H1 (cell line): Measurements from ENCODE around the gene NAGS. TPM values are rescaled to one million over a fixed set of nuclear protein-coding genes. Genes with fewer than 3 reads are reported as not detected.

ENCODE experiments used
- BACH1 ChIP-seq: IDR thresholded peaks from 2 replicates; pipeline ENCODE4 v1.6.1; 2012; ENCODE audit warnings: low read length, improper control_type of control experiment
- CEBPB ChIP-seq: IDR thresholded peaks from 2 replicates; pipeline ENCODE4 v1.6.1; 2012; ENCODE audit warnings: low read depth, low read length
- CHD2 ChIP-seq: IDR thresholded peaks from 2 replicates; pipeline ENCODE4 v1.6.1; 2012; ENCODE audit warnings: low read length, improper control_type of control experiment
- CTBP2 ChIP-seq: IDR thresholded peaks from 2 replicates; pipeline ENCODE4 v1.7.0; 2011; ENCODE audit warnings: borderline replicate concordance, mild to moderate bottlenecking, moderate library complexity, mixed read lengths, low read length; ENCODE audit not compliant: insufficient read depth, insufficient read length
- EGR1 ChIP-seq: IDR thresholded peaks from 2 replicates; pipeline ENCODE4 v1.6.1; 2011; ENCODE audit warnings: low read depth, low read length, borderline replicate concordance
- EZH2 ChIP-seq: fragments of 200-600 bp; sonication (generic); IDR thresholded peaks from 2 replicates; pipeline ENCODE4 v1.7.1; 2012; ENCODE audit warnings: low read depth, mild to moderate bottlenecking, moderate library complexity, low read length, inconsistent platforms; ENCODE audit not compliant: severe bottlenecking
- FOSL1 ChIP-seq: IDR thresholded peaks from 2 replicates; pipeline ENCODE4 v1.6.1; 2011; ENCODE audit warnings: mild to moderate bottlenecking, low read depth, low read length, moderate library complexity; ENCODE audit not compliant: insufficient read depth
- GABPA ChIP-seq: IDR thresholded peaks from 2 replicates; pipeline ENCODE4 v1.6.1; 2011; ENCODE audit warnings: mild to moderate bottlenecking, low read length, moderate library complexity, borderline replicate concordance; ENCODE audit not compliant: insufficient read depth
- KDM4A ChIP-seq: IDR thresholded peaks from one replicate; pipeline ENCODE4 v1.7.1; 2012; ENCODE audit warnings: low read depth, mild to moderate bottlenecking, moderate library complexity, low read length, inconsistent platforms; ENCODE audit not compliant: severe bottlenecking
- KDM5A ChIP-seq: fragments of 200-600 bp; IDR thresholded peaks from 2 replicates; pipeline ENCODE4 v1.7.1; 2012; ENCODE audit warnings: mild to moderate bottlenecking, low read length, inconsistent platforms, mixed read lengths
- NRF1 ChIP-seq: IDR thresholded peaks from 2 replicates; pipeline ENCODE4 v1.6.1; 2011; ENCODE audit warnings: mild to moderate bottlenecking, low read depth, low read length, improper control_type of control experiment
- POLR2AphosphoS5 ChIP-seq: IDR thresholded peaks from 2 replicates; pipeline ENCODE4 v1.6.1; 2011; ENCODE audit warnings: low read depth, low read length
- RFX5 ChIP-seq: IDR thresholded peaks from 2 replicates; pipeline ENCODE4 v1.6.1; 2011; ENCODE audit warnings: low read depth, low read length, improper control_type of control experiment, borderline replicate concordance
- RXRA ChIP-seq: IDR thresholded peaks from 2 replicates; pipeline ENCODE4 v1.6.1; 2011; ENCODE audit warnings: low read depth, mild to moderate bottlenecking, low read length, moderate library complexity; ENCODE audit not compliant: insufficient read depth
- SIRT6 ChIP-seq: IDR thresholded peaks from one replicate; pipeline ENCODE4 v1.7.1; 2012; ENCODE audit warnings: low read length, inconsistent platforms
- SP1 ChIP-seq: IDR thresholded peaks from 2 replicates; pipeline ENCODE4 v1.6.1; 2011; ENCODE audit warnings: low read depth, low read length
- SRF ChIP-seq: IDR thresholded peaks from 2 replicates; pipeline ENCODE4 v1.6.1; 2011; ENCODE audit warnings: mild to moderate bottlenecking, low read depth, low read length, moderate library complexity
- polyA plus RNA-seq, 7 experiments: library from polyadenylated mRNA; depleted of rRNA in 3 of 7; stranded (reverse) in 5 of 7; unstranded in 2 of 7; fragments of >200 nt in 5 of 7; fragments of 200-250 nt in 2 of 7; gene quantifications; 1 replicate in 5 of 7; 2 replicates in 1 of 7; 4 replicates in 1 of 7; pipeline versions ENCODE4 v1.2.1 to v1.2.3, GENCODE V29; 2011 to 2013; ENCODE audit warnings: missing spikeins in 2 of 7, mixed read lengths in 2 of 7
- total RNA-seq: library from RNA; stranded (reverse); fragmentation: NEBNext Ultra II Directional; extraction: Animal tissue kit (Norgen Biotek cat#: 25700); gene quantifications from 2 replicates; pipeline ENCODE4 v1.2.1, GENCODE V29; 2021
- TF ChIP-seq, protein P1 (sequence below): IDR thresholded peaks from 2 replicates; pipeline ENCODE4 v1.6.1; 2012; ENCODE audit warnings: inconsistent platforms
- TF ChIP-seq, protein P2 (sequence below): IDR thresholded peaks from 2 replicates; pipeline ENCODE4 v1.6.1; 2011; ENCODE audit warnings: low read length, improper control_type of control experiment
- TF ChIP-seq, protein P3 (sequence below): IDR thresholded peaks from 2 replicates; pipeline ENCODE4 v1.6.1; 2012; ENCODE audit warnings: low read length, inconsistent platforms

The NAGS gene
- total and polyA plus RNA-seq, 2 of the 8 experiments (the other 6 are each of a cell fraction or from before 2014, with no cell fraction given) = 4.0 to 5.1 TPM

DNA sequence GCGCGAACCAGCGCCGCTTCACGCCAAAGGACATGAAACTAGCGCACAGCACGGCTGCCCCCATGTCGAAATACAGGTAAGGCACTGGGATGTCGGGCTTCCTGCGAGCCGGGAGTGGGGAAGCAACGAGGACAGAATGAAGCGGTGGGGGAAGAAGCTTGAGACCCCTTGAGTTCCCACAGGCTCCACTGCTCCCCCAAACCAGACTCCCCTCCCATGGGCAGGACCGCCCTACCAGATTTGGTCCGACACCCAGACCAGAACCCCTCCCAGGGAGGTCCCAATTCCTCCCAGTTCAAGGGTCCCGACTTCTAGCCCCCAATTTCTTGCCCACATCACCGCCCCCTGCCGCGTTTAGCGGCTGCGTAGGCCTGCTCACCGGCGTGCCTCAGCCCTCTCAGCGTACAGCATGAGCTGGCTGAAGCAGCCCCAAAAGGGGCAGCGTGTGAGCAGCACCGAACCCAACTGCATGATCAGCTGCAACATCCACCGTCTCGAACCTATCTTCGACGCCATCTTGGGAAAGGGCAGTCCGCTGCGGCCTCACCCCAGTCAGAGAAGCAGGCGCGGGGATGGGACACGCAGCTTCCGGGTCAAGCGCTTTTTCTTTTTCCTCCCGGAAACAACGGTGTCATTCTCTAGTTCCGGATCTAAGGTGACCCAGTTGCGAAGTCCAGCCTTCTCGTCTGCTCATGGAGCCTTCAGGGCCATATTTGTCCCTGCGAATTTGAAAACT is 10.2 kb downstream of the NAGS start, which contains the start of gene TMEM101 (continued):
- TF ChIP-seq CHD2 (peak; percentile 71; the same call in 1 of the 2 replicates), BACH1 (no peak; the same call in 1 of the 2 replicates), GABPA (peak; percentile 99), CEBPB (0 out of 2 replicates have a peak, but pooled peaks have one; percentile 20), KDM5A (peak; percentile 96), SRF (peak; percentile 44; the same call in 1 of the 2 replicates), NRF1 (peak; percentile 32; the same call in 1 of the 2 replicates), POLR2AphosphoS5 (peak; percentile 96), EGR1 (peak; percentile 66), SP1 (peak; percentile 88), FOSL1 (no peak), RFX5 (no peak), CTBP2 (no peak), RXRA (no peak), EZH2 (no peak), KDM4A (peak; percentile 41), SIRT6 (no peak)
- TF ChIP-seq, protein P1, sequence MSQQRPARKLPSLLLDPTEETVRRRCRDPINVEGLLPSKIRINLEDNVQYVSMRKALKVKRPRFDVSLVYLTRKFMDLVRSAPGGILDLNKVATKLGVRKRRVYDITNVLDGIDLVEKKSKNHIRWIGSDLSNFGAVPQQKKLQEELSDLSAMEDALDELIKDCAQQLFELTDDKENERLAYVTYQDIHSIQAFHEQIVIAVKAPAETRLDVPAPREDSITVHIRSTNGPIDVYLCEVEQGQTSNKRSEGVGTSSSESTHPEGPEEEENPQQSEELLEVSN = peak; percentile 34; the same call in 1 of the 2 replicates
- TF ChIP-seq, protein P2, sequence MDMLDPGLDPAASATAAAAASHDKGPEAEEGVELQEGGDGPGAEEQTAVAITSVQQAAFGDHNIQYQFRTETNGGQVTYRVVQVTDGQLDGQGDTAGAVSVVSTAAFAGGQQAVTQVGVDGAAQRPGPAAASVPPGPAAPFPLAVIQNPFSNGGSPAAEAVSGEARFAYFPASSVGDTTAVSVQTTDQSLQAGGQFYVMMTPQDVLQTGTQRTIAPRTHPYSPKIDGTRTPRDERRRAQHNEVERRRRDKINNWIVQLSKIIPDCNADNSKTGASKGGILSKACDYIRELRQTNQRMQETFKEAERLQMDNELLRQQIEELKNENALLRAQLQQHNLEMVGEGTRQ = 0 out of 2 replicates have a peak, but pooled peaks have one; percentile 20
- TF ChIP-seq, protein P3, sequence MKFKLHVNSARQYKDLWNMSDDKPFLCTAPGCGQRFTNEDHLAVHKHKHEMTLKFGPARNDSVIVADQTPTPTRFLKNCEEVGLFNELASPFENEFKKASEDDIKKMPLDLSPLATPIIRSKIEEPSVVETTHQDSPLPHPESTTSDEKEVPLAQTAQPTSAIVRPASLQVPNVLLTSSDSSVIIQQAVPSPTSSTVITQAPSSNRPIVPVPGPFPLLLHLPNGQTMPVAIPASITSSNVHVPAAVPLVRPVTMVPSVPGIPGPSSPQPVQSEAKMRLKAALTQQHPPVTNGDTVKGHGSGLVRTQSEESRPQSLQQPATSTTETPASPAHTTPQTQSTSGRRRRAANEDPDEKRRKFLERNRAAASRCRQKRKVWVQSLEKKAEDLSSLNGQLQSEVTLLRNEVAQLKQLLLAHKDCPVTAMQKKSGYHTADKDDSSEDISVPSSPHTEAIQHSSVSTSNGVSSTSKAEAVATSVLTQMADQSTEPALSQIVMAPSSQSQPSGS = 0 out of 2 replicates have a peak, but pooled peaks have one; percentile 25
